Medulla oblongata (tissue), 1 donor: Measurements from ENCODE around the gene OR6K2.

Experiments used
- DNase-seq: peaks from one replicate; pipeline ENCODE4 v3.0.0-alpha.2; 2015; ENCODE audit errors: extremely low spot score

The OR6K2 gene

GRCh38 chr1:158685085-158685484 lies 15.4 kb downstream of the OR6K2 start:
- DNase-seq: no peak

- no peak for DNase-seq
Measured at GRCh38 chr1:158681606-158682005, 18.8 kb downstream of the OR6K2 start.

- DNase-seq: no peak
Measured at GRCh38 chr1:158679289-158679688, 21.2 kb downstream of the OR6K2 start.

GRCh38 chr1:158675563-158676323 lies 24.7 kb downstream of the OR6K2 start:
- DNase-seq: no peak

GRCh38 chr1:158674302-158674701 lies 26.1 kb downstream of the OR6K2 start:
- no peak for DNase-seq

- DNase-seq: no peak
Measured at GRCh38 chr1:158666037-158666436, 34.4 kb downstream of the OR6K2 start.

- DNase-seq: peak; percentile 4
Measured at GRCh38 chr1:158654571-158654970, 45.9 kb downstream of the OR6K2 start.

- DNase-seq: peak; percentile 6
Measured at GRCh38 chr1:158654086-158654485, 46.4 kb downstream of the OR6K2 start.

GRCh38 chr1:158652721-158653334 lies 47.6 kb downstream of the OR6K2 start:
- no peak for DNase-seq
